Trophoblast cell (in vitro differentiated cells and primary cell): ENCODE measurements around the gene DLG2.
A peak's percentile ranks its signal among the peaks of the same experiment; 100 is the strongest.

ENCODE experiments used
- DNase-seq, 2 donors: peaks; one replicate each; pipeline ENCODE4 v3.0.0-alpha.2; 2016
- H2AFZ ChIP-seq: 2 replicates; pipeline ENCODE4 v1.6.1; 2013; ENCODE audit warnings: low read length, moderate library complexity, mild to moderate bottlenecking; ENCODE audit not compliant: insufficient read depth, poor library complexity
- H2AK5ac ChIP-seq: 2 replicates; pipeline ENCODE4 v1.6.1; 2013; ENCODE audit warnings: mild to moderate bottlenecking, low read length
- H2BK120ac ChIP-seq: 2 replicates; pipeline ENCODE4 v1.6.1; 2013; ENCODE audit warnings: low read length, mild to moderate bottlenecking, moderate library complexity; ENCODE audit not compliant: insufficient read depth, poor library complexity
- H2BK12ac ChIP-seq: 2 replicates; pipeline ENCODE4 v1.6.1; 2013; ENCODE audit warnings: mild to moderate bottlenecking, low read length, moderate library complexity
- H2BK5ac ChIP-seq: 2 replicates; pipeline ENCODE4 v1.6.1; 2013; ENCODE audit warnings: low read length, low read depth, moderate library complexity, mild to moderate bottlenecking; ENCODE audit not compliant: poor library complexity
- H3K14ac ChIP-seq: 2 replicates; pipeline ENCODE4 v1.6.1; 2013; ENCODE audit warnings: mild to moderate bottlenecking, low read length
- H3K18ac ChIP-seq: 2 replicates; pipeline ENCODE4 v1.6.1; 2013; ENCODE audit warnings: mild to moderate bottlenecking, low read length
- H3K23ac ChIP-seq: 2 replicates; pipeline ENCODE4 v1.6.1; 2013; ENCODE audit warnings: low read length
- H3K27ac ChIP-seq: 2 replicates; pipeline ENCODE4 v1.5.1; 2013; ENCODE audit warnings: low read depth, mild to moderate bottlenecking, inconsistent platforms, low read length, moderate library complexity
- H3K27me3 ChIP-seq: 2 replicates; pipeline ENCODE4 v1.6.1; 2013; ENCODE audit warnings: inconsistent platforms, mild to moderate bottlenecking, low read length, moderate library complexity; ENCODE audit not compliant: insufficient read depth
- H3K36me3 ChIP-seq, 2 experiments: 1 replicate in 1 of 2; 2 replicates in 1 of 2; pipeline ENCODE4 v1.6.1; 2013; ENCODE audit warnings: low read length in 2 of 2, mild to moderate bottlenecking in 2 of 2, moderate library complexity in 1 of 2; ENCODE audit not compliant: insufficient read depth in 2 of 2, control insufficient read depth in 1 of 2
- H3K4ac ChIP-seq: 2 replicates; pipeline ENCODE4 v1.6.1; 2013; ENCODE audit warnings: low read depth, mild to moderate bottlenecking, low read length, moderate library complexity
- H3K4me1 ChIP-seq, 2 experiments: 1 replicate in 1 of 2; 2 replicates in 1 of 2; pipeline ENCODE4 v1.6.1; 2013; ENCODE audit warnings: low read length in 2 of 2, mild to moderate bottlenecking in 2 of 2, moderate library complexity in 1 of 2; ENCODE audit not compliant: insufficient read depth in 2 of 2, control insufficient read depth in 1 of 2
- H3K4me2 ChIP-seq: 2 replicates; pipeline ENCODE4 v1.6.1; 2013; ENCODE audit warnings: inconsistent platforms, mild to moderate bottlenecking, low read length, moderate library complexity
- H3K4me3 ChIP-seq: 2 replicates; pipeline ENCODE4 v1.5.1; 2013; ENCODE audit warnings: mild to moderate bottlenecking, low read depth, low read length, inconsistent platforms
- H3K79me1 ChIP-seq: one replicate; pipeline ENCODE4 v1.6.1; 2013; ENCODE audit warnings: low read length
- H3K79me2 ChIP-seq: 2 replicates; pipeline ENCODE4 v1.6.1; 2013; ENCODE audit warnings: low read length, mild to moderate bottlenecking; ENCODE audit not compliant: control insufficient read depth, insufficient read depth, poor library complexity
- H3K9ac ChIP-seq: 2 replicates; pipeline ENCODE4 v1.6.1; 2013; ENCODE audit warnings: mild to moderate bottlenecking, low read length
- H3K9me3 ChIP-seq: 2 replicates; pipeline ENCODE4 v1.6.1; 2013; ENCODE audit warnings: low read depth, mild to moderate bottlenecking, control low read depth, inconsistent platforms, low read length; ENCODE audit not compliant: insufficient read depth
- H4K12ac ChIP-seq: 2 replicates; pipeline ENCODE4 v1.6.1; 2013; ENCODE audit warnings: low read depth, mild to moderate bottlenecking, low read length, moderate library complexity
- H4K8ac ChIP-seq: 2 replicates; pipeline ENCODE4 v1.6.1; 2013; ENCODE audit warnings: low read depth, mild to moderate bottlenecking, low read length, moderate library complexity
- H4K91ac ChIP-seq: one replicate; pipeline ENCODE4 v1.6.1; 2013; ENCODE audit warnings: low read depth, mild to moderate bottlenecking, low read length, moderate library complexity
- WGBS: extraction: QIAGEN DNeasy Blood & Tissue Kit; methylation state at CpG from one replicate; pipeline ENCODE4 v1.1.7; 2013; ENCODE audit warnings: missing lambda C conversion rate; ENCODE audit not compliant: insufficient read length, insufficient coverage; ENCODE audit errors: extremely low coverage; 5-methylcytosine and 5-hydroxymethylcytosine counted together

Gene DLG2

GRCh38 chr11:85180528-85180927 lies 446.6 kb downstream of the DLG2 start:
- H4K91ac ChIP-seq, result no peak overlapping the region

GRCh38 chr11:85171648-85172257 lies 455.4 kb downstream of the DLG2 start:
- H4K8ac ChIP-seq, result peak overlapping the region; percentile 84
- peak overlapping the region; percentile 95 for H4K91ac ChIP-seq
- peaks cover 7% of the 10 kb centered on the region for H3K9me3 ChIP-seq
- H3K4me2 ChIP-seq, result no peak overlapping the region
- H3K4me1 ChIP-seq, result peaks cover 14 to 15% of the 10 kb centered on the region in 2 experiments
- peak overlapping the region; percentile 26 for H2AFZ ChIP-seq
- peak overlapping the region; percentile 93 for H2BK5ac ChIP-seq
- H3K4ac ChIP-seq, result peak overlapping the region; percentile 76
- no peak overlapping the region for H3K9ac ChIP-seq
- no peak overlapping the region for H3K4me3 ChIP-seq
- no peak for DNase-seq
- H4K12ac ChIP-seq, result peak overlapping the region; percentile 0
- H3K18ac ChIP-seq, result peak overlapping the region; percentile 86
- H3K14ac ChIP-seq, result peak overlapping the region; percentile 88
- peak overlapping the region; percentile 89 for H2BK12ac ChIP-seq
- peak overlapping the region; percentile 94 for H2BK120ac ChIP-seq
- H3K79me2 ChIP-seq, result peaks cover 6% of the 10 kb centered on the region
- no CpG with 5 or more reads among the region's 6 CpGs for WGBS
- H3K23ac ChIP-seq, result no peak overlapping the region
- no peaks in the 10 kb centered on the region for H3K36me3 ChIP-seq
- peak overlapping the region; percentile 94 for H3K27ac ChIP-seq
- peaks cover 18% of the 10 kb centered on the region for H3K79me1 ChIP-seq
- no peaks in the 10 kb centered on the region for H3K27me3 ChIP-seq
- H2AK5ac ChIP-seq, result peak overlapping the region; percentile 84

More at GRCh38 chr11:85180528-85180927, 446.6 kb downstream of the DLG2 start:
- no peak overlapping the region for H2BK5ac ChIP-seq
- no peak overlapping the region for H3K27ac ChIP-seq
- no peak overlapping the region for H4K12ac ChIP-seq
- H3K23ac ChIP-seq, result no peak overlapping the region
- H3K27me3 ChIP-seq, result no peaks in the 10 kb centered on the region
- H3K4me1 ChIP-seq, result no peaks in the 10 kb centered on the region
- H3K79me1 ChIP-seq, result no peaks in the 10 kb centered on the region
- H3K9ac ChIP-seq, result no peak overlapping the region
- no peak overlapping the region for H2AFZ ChIP-seq
- H3K4me2 ChIP-seq, result no peak overlapping the region
- no peaks in the 10 kb centered on the region for H3K79me2 ChIP-seq
- H2AK5ac ChIP-seq, result no peak overlapping the region
- H3K36me3 ChIP-seq, result no peaks in the 10 kb centered on the region
- no peak for DNase-seq
- H3K4ac ChIP-seq, result no peak overlapping the region
- H4K8ac ChIP-seq, result no peak overlapping the region
- no peak overlapping the region for H2BK120ac ChIP-seq
- H3K9me3 ChIP-seq, result no peaks in the 10 kb centered on the region
- no CpG with 5 or more reads among the region's 1 CpG for WGBS
- H2BK12ac ChIP-seq, result no peak overlapping the region
- H3K14ac ChIP-seq, result no peak overlapping the region
- no peak overlapping the region for H3K4me3 ChIP-seq
- H3K18ac ChIP-seq, result no peak overlapping the region

- Histone ChIP-seq H3K79me1 (peaks cover 18% of the 10 kb centered on the region), H3K4me3 (no peak overlapping the region), H4K12ac (no peak overlapping the region), H3K9me3 (peaks cover 7% of the 10 kb centered on the region), H2BK120ac (no peak overlapping the region), H3K79me2 (peaks cover 6% of the 10 kb centered on the region), H4K91ac (no peak overlapping the region), H4K8ac (no peak overlapping the region), H2AFZ (no peak overlapping the region), H3K14ac (no peak overlapping the region), H3K27ac (peak overlapping the region; percentile 94), H3K36me3 (no peaks in the 10 kb centered on the region), H3K9ac (no peak overlapping the region), H2AK5ac (no peak overlapping the region), H2BK5ac (no peak overlapping the region), H2BK12ac (no peak overlapping the region), H3K4ac (no peak overlapping the region), H3K27me3 (no peaks in the 10 kb centered on the region), H3K18ac (no peak overlapping the region), H3K4me1 (peaks cover 14 to 15% of the 10 kb centered on the region in 2 experiments), H3K23ac (no peak overlapping the region), H3K4me2 (peak overlapping the region; percentile 13)
- WGBS, result no CpG with 5 or more reads among the region's 1 CpG
- DNase-seq, result peak; percentile 32 to 51
Observed at GRCh38 chr11:85170184-85170583, 457.0 kb downstream of the DLG2 start.

- H2AFZ ChIP-seq, result no peak overlapping the region
- H3K79me1 ChIP-seq, result peaks cover 18% of the 10 kb centered on the region
- H4K12ac ChIP-seq, result no peak overlapping the region
- no peak overlapping the region for H3K9ac ChIP-seq
- H3K4me3 ChIP-seq, result no peak overlapping the region
- H3K9me3 ChIP-seq, result peaks cover 7% of the 10 kb centered on the region
- H2BK12ac ChIP-seq, result no peak overlapping the region
- WGBS, result no CpG with 5 or more reads among the region's 1 CpG
- no peak overlapping the region for H2BK120ac ChIP-seq
- H3K18ac ChIP-seq, result no peak overlapping the region
- no peak overlapping the region for H4K91ac ChIP-seq
- no peak overlapping the region for H3K4ac ChIP-seq
- no peak overlapping the region for H2BK5ac ChIP-seq
- no peak overlapping the region for H3K4me2 ChIP-seq
- no peaks in the 10 kb centered on the region for H3K36me3 ChIP-seq
- no peak overlapping the region for H4K8ac ChIP-seq
- H3K23ac ChIP-seq, result no peak overlapping the region
- peaks cover 6% of the 10 kb centered on the region for H3K79me2 ChIP-seq
- H3K14ac ChIP-seq, result no peak overlapping the region
- H3K4me1 ChIP-seq, result peaks cover 14 to 15% of the 10 kb centered on the region in 2 experiments
- DNase-seq, result no peak
- H3K27ac ChIP-seq, result peak overlapping the region; percentile 46
- H2AK5ac ChIP-seq, result no peak overlapping the region
- H3K27me3 ChIP-seq, result no peaks in the 10 kb centered on the region
Observed at GRCh38 chr11:85167471-85167870, 459.7 kb downstream of the DLG2 start.
